HEK293T (cell line): ENCODE data around the gene FOXRED2.

Source experiments
- BHLHE40 ChIP-seq: fragments of 450-650 bp; IDR thresholded peaks from 2 replicates; pipeline ENCODE4 v1.6.1; 2016; ENCODE audit warnings: mild to moderate bottlenecking, moderate library complexity, borderline replicate concordance
- CTBP1 ChIP-seq: fragments of 450-650 bp; IDR thresholded peaks from 2 replicates; pipeline ENCODE4 v1.6.1; 2016; ENCODE audit warnings: borderline replicate concordance
- ELF4 ChIP-seq: fragments of 450-650 bp; IDR thresholded peaks from 2 replicates; pipeline ENCODE4 v1.6.1; 2017; ENCODE audit warnings: antibody characterized with exemption
- FOXM1 ChIP-seq: fragments of 450-650 bp; IDR thresholded peaks from 2 replicates; pipeline ENCODE4 v1.6.1; 2017; ENCODE audit warnings: mild to moderate bottlenecking, borderline replicate concordance
- HDGF ChIP-seq: fragments of 450-650 bp; IDR thresholded peaks from 2 replicates; pipeline ENCODE4 v1.6.1; 2017; ENCODE audit warnings: antibody characterized with exemption, borderline replicate concordance
- L3MBTL2 ChIP-seq: fragments of 450-650 bp; conservative IDR thresholded peaks from 2 replicates; pipeline ENCODE4 v1.6.1; 2016; ENCODE audit warnings: mild to moderate bottlenecking
- LEF1 ChIP-seq: fragments of 450-650 bp; IDR thresholded peaks from 2 replicates; pipeline ENCODE4 v1.6.1; 2017; ENCODE audit warnings: mild to moderate bottlenecking, borderline replicate concordance
- NFRKB ChIP-seq: fragments of 450-650 bp; IDR thresholded peaks from 2 replicates; pipeline ENCODE4 v1.6.1; 2016; ENCODE audit warnings: mild to moderate bottlenecking, moderate library complexity
- SP1 ChIP-seq: fragments of 450-650 bp; IDR thresholded peaks from 2 replicates; pipeline ENCODE4 v1.6.1; 2017
- SUZ12 ChIP-seq: fragments of 450-650 bp; IDR thresholded peaks from 2 replicates; pipeline ENCODE4 v1.6.1; 2016; ENCODE audit warnings: mild to moderate bottlenecking
- TARDBP ChIP-seq: fragments of 450-650 bp; IDR thresholded peaks from 2 replicates; pipeline ENCODE4 v1.6.1; 2016

GRCh38 chr22:36510966-36511881 is 4.4 kb upstream of the FOXRED2 start:
- TF ChIP-seq CTBP1 (no peak), NFRKB (no peak), BHLHE40 (no peak), SP1 (no peak), FOXM1 (no peak), L3MBTL2 (no peak), LEF1 (no peak), ELF4 (no peak), TARDBP (no peak), HDGF (no peak), SUZ12 (no peak)
